ENCODE results near the gene ZBED4.

The ZBED4 gene

GRCh38 chr22:49880281-49880680, 26.6 kb downstream of the ZBED4 start:
- DNase-seq (ENCODE audit: low read depth, low spot score) = peak; percentile 49

- no peak for DNase-seq (ENCODE audit: low read depth, low spot score)
Measured at GRCh38 chr22:49881856-49882255, 28.2 kb downstream of the ZBED4 start.

GRCh38 chr22:49882519-49883293, 29.1 kb downstream of the ZBED4 start:
- DNase-seq (ENCODE audit: low read depth, low spot score) = no peak

- no peak for DNase-seq (ENCODE audit: low read depth, low spot score)
Measured at GRCh38 chr22:49883294-49883640, 29.6 kb downstream of the ZBED4 start.

GRCh38 chr22:49884075-49884474, 30.4 kb downstream of the ZBED4 start:
- DNase-seq (ENCODE audit: low read depth, low spot score) = no peak

GRCh38 chr22:49884503-49885260, 31.0 kb downstream of the ZBED4 start:
- DNase-seq (ENCODE audit: low read depth, low spot score) = no peak

- DNase-seq (ENCODE audit: low read depth, low spot score) = no peak
Measured at GRCh38 chr22:49885281-49885680, 31.6 kb downstream of the ZBED4 start.

GRCh38 chr22:49885881-49886280, 32.2 kb downstream of the ZBED4 start:
- DNase-seq (ENCODE audit: low read depth, low spot score) = no peak

GRCh38 chr22:49886346-49887063, 32.9 kb downstream of the ZBED4 start:
- DNase-seq (ENCODE audit: low read depth, low spot score) = no peak

GRCh38 chr22:49887064-49887451, 33.4 kb downstream of the ZBED4 start:
- no peak for DNase-seq (ENCODE audit: low read depth, low spot score)

GRCh38 chr22:49887702-49888101, 34.1 kb downstream of the ZBED4 start:
- no peak for DNase-seq (ENCODE audit: low read depth, low spot score)

GRCh38 chr22:49889071-49889470, 35.4 kb downstream of the ZBED4 start:
- DNase-seq (ENCODE audit: low read depth, low spot score) = no peak

GRCh38 chr22:49892226-49892899, 38.7 kb downstream of the ZBED4 start:
- DNase-seq (ENCODE audit: low read depth, low spot score) = no peak

GRCh38 chr22:49893025-49893424, 39.4 kb downstream of the ZBED4 start:
- no peak for DNase-seq (ENCODE audit: low read depth, low spot score)

- peak; percentile 27 for DNase-seq (ENCODE audit: low read depth, low spot score)
Measured at GRCh38 chr22:49894322-49895054, 40.8 kb downstream of the ZBED4 start.

- no peak for DNase-seq (ENCODE audit: low read depth, low spot score)
Measured at GRCh38 chr22:49896201-49896600, 42.6 kb downstream of the ZBED4 start.

GRCh38 chr22:49897015-49897684, 43.5 kb downstream of the ZBED4 start:
- DNase-seq (ENCODE audit: low read depth, low spot score) = no peak

GRCh38 chr22:49899530-49899929, 45.9 kb downstream of the ZBED4 start:
- DNase-seq (ENCODE audit: low read depth, low spot score) = no peak

GRCh38 chr22:49900441-49901230, 47.0 kb downstream of the ZBED4 start:
- DNase-seq (ENCODE audit: low read depth, low spot score) = no peak

GRCh38 chr22:49901457-49901856, 47.8 kb downstream of the ZBED4 start:
- DNase-seq (ENCODE audit: low read depth, low spot score) = no peak
